T-helper 1 cell treated with Interleukin-12 subunit alpha and Interleukin-12 subunit beta and Interleukin-4 antibody, amounts not matched to agents 30 μg/mL and 1 μg/mL, for 36 hours (primary cell): ENCODE measurements around the gene NKG7.

ENCODE experiments used
- H3K27ac Mint-ChIP-seq: one replicate; pipeline ENCODE4 v1.8.0; 2021; ENCODE audit warnings: mild to moderate bottlenecking, mixed read lengths
- H3K27me3 Mint-ChIP-seq: one replicate; pipeline ENCODE4 v1.8.0; 2021; ENCODE audit warnings: low read depth, mixed read lengths
- H3K36me3 Mint-ChIP-seq: one replicate; pipeline ENCODE4 v1.8.0; 2021; ENCODE audit warnings: low read depth, mixed read lengths
- H3K4me1 Mint-ChIP-seq: one replicate; pipeline ENCODE4 v1.8.0; 2021; ENCODE audit warnings: low read depth, mixed read lengths
- H3K4me3 Mint-ChIP-seq: one replicate; pipeline ENCODE4 v1.8.0; 2021; ENCODE audit warnings: mild to moderate bottlenecking, moderate library complexity, mixed read lengths
- H3K9me3 Mint-ChIP-seq: one replicate; pipeline ENCODE4 v1.8.0; 2021; ENCODE audit warnings: mixed read lengths

NKG7 gene

DNA sequence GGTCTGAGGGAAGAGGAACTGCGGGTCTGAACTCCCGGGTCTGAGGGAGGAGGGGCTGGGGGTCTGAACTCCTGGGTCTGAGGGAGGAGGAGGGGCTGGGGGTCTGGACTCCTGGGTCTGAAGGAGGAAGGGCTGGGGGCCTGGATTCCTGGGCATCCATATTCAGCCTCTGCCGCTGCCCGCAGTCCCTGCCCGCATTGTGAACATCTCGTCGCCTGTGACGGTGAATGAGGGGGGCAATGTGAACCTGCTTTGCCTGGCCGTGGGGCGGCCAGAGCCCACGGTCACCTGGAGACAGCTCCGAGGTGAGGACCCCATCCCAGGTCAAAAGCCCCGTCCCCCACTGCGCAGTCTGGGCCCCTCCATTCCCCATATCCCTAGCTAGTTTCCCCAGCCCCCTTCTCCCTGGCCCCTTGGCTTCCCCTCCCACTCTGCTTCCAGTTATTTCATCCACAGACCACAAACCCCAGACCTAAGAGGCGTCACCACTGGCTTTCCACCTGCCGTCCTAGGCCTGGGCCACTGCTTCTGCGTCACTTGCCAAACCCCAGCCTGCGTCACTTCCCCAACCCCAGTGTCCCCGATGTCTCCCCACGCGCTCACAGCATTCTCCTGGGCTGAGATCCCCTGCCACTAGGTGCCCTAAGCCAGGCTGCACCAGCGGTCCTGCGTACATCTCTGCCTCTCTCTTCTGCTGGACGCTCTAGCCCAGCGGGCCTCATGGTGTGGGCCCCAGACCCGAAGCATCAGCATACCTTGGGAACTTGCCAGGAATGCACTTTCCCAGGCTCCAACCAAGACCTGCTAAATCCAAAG is 47.1 kb downstream of the NKG7 start:
- Mint-ChIP-seq H3K4me3 (no peak overlapping the region), H3K36me3 (no peaks in the 10 kb centered on the region), H3K27me3 (peaks cover 45% of the 10 kb centered on the region), H3K9me3 (no peaks in the 10 kb centered on the region), H3K27ac (no peak overlapping the region), H3K4me1 (peaks cover 9% of the 10 kb centered on the region)

DNA sequence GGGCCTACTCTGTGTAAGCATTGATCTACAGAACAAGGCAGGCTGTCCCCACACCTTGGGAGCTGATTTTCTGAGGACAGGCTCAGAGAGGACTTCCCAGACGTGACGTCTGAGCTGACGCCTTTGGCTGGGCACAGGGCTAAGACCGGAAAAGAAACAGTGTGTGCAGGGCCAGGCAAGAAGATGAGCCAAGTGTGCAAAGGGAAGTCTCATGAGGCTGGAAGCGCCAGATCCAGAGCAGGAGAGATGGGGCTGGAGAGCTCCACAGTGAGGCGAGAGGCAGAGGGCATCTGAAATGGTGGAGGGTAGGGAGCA is 48.3 kb downstream of the NKG7 start:
- Mint-ChIP-seq H3K27me3 (peaks cover 40% of the 10 kb centered on the region), H3K4me1 (peaks cover 9% of the 10 kb centered on the region), H3K9me3 (no peaks in the 10 kb centered on the region), H3K27ac (no peak overlapping the region), H3K4me3 (no peak overlapping the region), H3K36me3 (no peaks in the 10 kb centered on the region)

DNA sequence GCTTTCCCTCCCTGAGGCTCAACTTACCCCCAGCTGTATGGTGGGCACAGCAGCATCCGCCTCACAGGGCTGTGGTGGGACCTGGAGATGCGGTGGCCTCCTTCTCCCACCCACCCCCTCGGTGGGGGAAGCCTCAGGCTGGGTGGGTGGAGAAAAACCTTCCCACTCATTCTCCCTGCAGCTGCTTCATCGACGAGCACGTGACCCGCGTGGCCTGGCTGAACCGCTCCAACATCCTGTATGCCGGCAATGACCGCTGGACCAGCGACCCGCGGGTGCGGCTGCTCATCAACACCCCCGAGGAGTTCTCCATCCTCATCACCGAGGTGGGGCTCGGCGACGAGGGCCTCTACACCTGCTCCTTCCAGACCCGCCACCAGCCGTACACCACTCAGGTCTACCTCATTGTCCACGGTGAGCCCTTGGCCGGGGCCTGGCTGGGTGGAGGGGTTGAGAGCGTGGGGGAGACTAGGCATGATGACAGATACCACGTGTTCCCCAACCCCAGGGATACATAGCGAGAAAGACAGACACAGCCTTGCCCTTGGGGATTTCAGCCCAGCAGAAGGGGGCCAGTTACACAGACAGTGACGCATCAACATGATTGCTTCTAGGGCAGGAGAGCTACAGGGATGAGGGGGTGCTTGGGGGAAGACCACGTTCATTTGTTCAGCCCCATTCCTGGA is 48.8 kb downstream of the NKG7 start:
- no peak overlapping the region for H3K27ac Mint-ChIP-seq
- H3K9me3 Mint-ChIP-seq: no peaks in the 10 kb centered on the region
- H3K4me3 Mint-ChIP-seq: no peak overlapping the region
- no peaks in the 10 kb centered on the region for H3K36me3 Mint-ChIP-seq
- peaks cover 9% of the 10 kb centered on the region for H3K4me1 Mint-ChIP-seq
- H3K27me3 Mint-ChIP-seq: peaks cover 39% of the 10 kb centered on the region

DNA sequence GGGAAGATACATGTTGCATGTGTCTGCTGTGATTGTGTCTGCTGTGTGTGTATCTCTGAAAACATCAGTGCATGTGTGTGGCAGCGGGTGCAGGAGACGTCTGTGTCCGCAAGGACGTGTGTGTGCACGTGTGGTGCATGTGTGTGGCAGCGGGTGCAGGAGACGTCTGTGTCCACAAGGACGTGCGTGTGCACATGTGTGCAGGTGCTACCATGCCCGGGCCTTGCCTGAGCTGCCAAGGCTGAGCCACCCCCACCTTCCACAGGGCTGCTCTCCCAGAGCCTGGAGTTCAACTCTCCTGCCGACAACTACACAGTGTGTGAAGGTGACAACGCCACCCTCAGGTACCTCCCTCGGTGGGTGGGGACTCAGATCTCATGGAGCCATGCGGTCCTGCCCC is 50.7 kb downstream of the NKG7 start:
- Mint-ChIP-seq H3K4me1 (peaks cover 5% of the 10 kb centered on the region), H3K36me3 (no peaks in the 10 kb centered on the region), H3K27ac (no peak overlapping the region), H3K9me3 (no peaks in the 10 kb centered on the region), H3K27me3 (peaks cover 24% of the 10 kb centered on the region), H3K4me3 (no peak overlapping the region)
